ENCODE data around the gene DIPK1B. TPM values are rescaled to one million over a fixed set of nuclear protein-coding genes. Genes with fewer than 3 reads are reported as not detected.

The DIPK1B gene
- total and polyA plus RNA-seq, 10 of the 15 experiments (the other 5 are each of a cell fraction or from before 2014, with no cell fraction given): 0.08 to 0.28 (median 0.13) TPM; not detected in 3

DNA sequence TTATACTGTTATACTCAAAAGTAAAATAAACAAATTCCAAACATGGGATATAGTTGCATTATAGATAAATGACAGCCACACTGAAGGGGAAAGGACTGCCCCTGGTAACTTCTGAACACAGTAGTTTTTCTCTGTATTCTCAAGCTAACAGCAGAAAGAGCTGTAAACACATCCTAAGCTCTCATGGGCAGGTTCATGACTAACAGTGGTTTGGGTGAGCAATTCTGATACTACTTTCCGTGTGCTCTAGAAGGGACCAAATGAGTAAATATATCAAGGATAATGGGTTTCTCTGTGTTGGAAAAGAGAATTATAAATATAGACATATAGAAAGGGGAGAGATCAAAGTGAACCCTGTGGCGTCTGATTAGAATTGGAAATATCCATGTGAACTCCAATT lies 38.2 kb downstream of the DIPK1B start:
- FAIRE-seq: peak; percentile 52
- peaks cover 25% of the 10 kb centered on the region for H3K9me3 ChIP-seq (replicated peaks; ENCODE audit: control insufficient read depth, insufficient read depth, low read length)
- no peak for DNase-seq (ENCODE audit: low read depth, low spot score)
- no peak overlapping the region for H3K4me3 ChIP-seq
- ChIA-PET RAD21 (ENCODE audit: unreplicated experiment) (no interaction called here), CTCF (interaction anchor here (0.8 to 1.1 kb wide), 2 partner anchors 9 to 16 kb away, joined by 3 to 7 read pairs; no protein-coding TSS in a partner anchor), POLR2A (no interaction called here), SMC1A (ENCODE audit: uncharacterized antibody, unreplicated experiment) (interaction anchor here (1.1 kb wide), 1 partner anchor 15 kb away, joined by 3 read pairs; no protein-coding TSS in a partner anchor)
- H3K27ac ChIP-seq (ENCODE audit: control insufficient read depth, insufficient read depth): no peak overlapping the region
- H3K4me2 ChIP-seq (ENCODE audit: control insufficient read depth, insufficient read depth): no peak overlapping the region
- H3K36me3 ChIP-seq (ENCODE audit: control insufficient read depth in 2 of 2, insufficient read depth in 2 of 2, low read length in 1 of 2): no peaks in the 10 kb centered on the region
- peak; percentile 60 for ATAC-seq
- H3K79me2 ChIP-seq (ENCODE audit: control insufficient read depth, insufficient read depth, low read length): no peaks in the 10 kb centered on the region
- no peak overlapping the region for H2AFZ ChIP-seq (ENCODE audit: control insufficient read depth, low read depth, low read length)
- no peak overlapping the region for H3K9ac ChIP-seq (ENCODE audit: control insufficient read depth, insufficient read depth, low read length)
- no peaks in the 10 kb centered on the region for H4K20me1 ChIP-seq (ENCODE audit: control insufficient read depth, insufficient read depth)
- in situ Hi-C loops (cut with MboI): no loop called here
- no TSS peak for BruUV-seq (replicated peaks)
- TF ChIP-seq ZSCAN29 (IDR thresholded peaks at IDR 0.05): no peak
- no peak for TF ChIP-seq TBL1XR1 (IDR thresholded peaks at IDR 0.05; ENCODE audit: low read depth, low read length)
- TF ChIP-seq IRF4 (IDR thresholded peaks at IDR 0.05; ENCODE audit: low read depth, low read length): 0 out of 2 replicates have a peak, but pooled peaks have one; percentile 39
- TF ChIP-seq ESRRA (IDR thresholded peaks at IDR 0.05; ENCODE audit: low read length): no peak
- 0 out of 2 replicates have a peak, but pooled peaks have one; percentile 20 for TF ChIP-seq BCL11A (IDR thresholded peaks at IDR 0.05; ENCODE audit: low read depth, low read length)
- TF ChIP-seq, protein P1, sequence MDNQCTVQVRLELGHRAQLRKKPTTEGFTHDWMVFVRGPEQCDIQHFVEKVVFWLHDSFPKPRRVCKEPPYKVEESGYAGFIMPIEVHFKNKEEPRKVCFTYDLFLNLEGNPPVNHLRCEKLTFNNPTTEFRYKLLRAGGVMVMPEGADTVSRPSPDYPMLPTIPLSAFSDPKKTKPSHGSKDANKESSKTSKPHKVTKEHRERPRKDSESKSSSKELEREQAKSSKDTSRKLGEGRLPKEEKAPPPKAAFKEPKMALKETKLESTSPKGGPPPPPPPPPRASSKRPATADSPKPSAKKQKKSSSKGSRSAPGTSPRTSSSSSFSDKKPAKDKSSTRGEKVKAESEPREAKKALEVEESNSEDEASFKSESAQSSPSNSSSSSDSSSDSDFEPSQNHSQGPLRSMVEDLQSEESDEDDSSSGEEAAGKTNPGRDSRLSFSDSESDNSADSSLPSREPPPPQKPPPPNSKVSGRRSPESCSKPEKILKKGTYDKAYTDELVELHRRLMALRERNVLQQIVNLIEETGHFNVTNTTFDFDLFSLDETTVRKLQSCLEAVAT (IDR thresholded peaks at IDR 0.05): no peak
- no peak for TF ChIP-seq ZBED1 (IDR thresholded peaks at IDR 0.05; ENCODE audit: borderline replicate concordance)
- TF ChIP-seq HDAC2 (IDR thresholded peaks at IDR 0.05): no peak
- TF ChIP-seq RAD21 (IDR thresholded peaks at IDR 0.05; ENCODE audit: insufficient read depth, low read depth, low read length): no peak
- TF ChIP-seq JUNB (IDR thresholded peaks at IDR 0.05): peak; percentile 58
- no peak for TF ChIP-seq MYC (IDR thresholded peaks at IDR 0.05; ENCODE audit: insufficient read depth, insufficient read length, insufficient replicate concordance, low read length, severe bottlenecking)
- TF ChIP-seq RUNX3 (IDR thresholded peaks at IDR 0.05; ENCODE audit: low read length): peak; percentile 67
- TF ChIP-seq PAX8 (IDR thresholded peaks at IDR 0.05): no peak
- TF ChIP-seq EED (IDR thresholded peaks at IDR 0.05; ENCODE audit: low read depth): no peak
- peak; percentile 19 to 41; a peak in 1 of 4 replicates for TF ChIP-seq IKZF2 (IDR thresholded peaks at IDR 0.05)
- 0% methylated on average over 2 of the region's 2 CpGs for WGBS (ENCODE audit: insufficient coverage, insufficient replicate concordance, low lambda C conversion rate, missing lambda C conversion rate)
- H3K27me3 ChIP-seq (replicated peaks in 1 of 2; ENCODE audit: control insufficient read depth in 2 of 2, insufficient read depth in 2 of 2, low read length in 1 of 2): peaks cover 0 to 2% of the 10 kb centered on the region in 2 experiments; a peak in 1 of 4 replicates
- intact Hi-C loops (cut with micrococcal nuclease; ENCODE audit: unreplicated experiment): no loop called here
- no peaks in the 10 kb centered on the region for H3K4me1 ChIP-seq (ENCODE audit: control insufficient read depth, insufficient read depth, low read length)

Data from GM12878 (cell line).